ENCODE results near the gene ATL3. TPM values are rescaled to one million over a fixed set of nuclear protein-coding genes. Genes with fewer than 3 reads are reported as not detected.
"Not testable (repeated sequence)": the region's sequence is repeated elsewhere in the genome, so short reads cannot be mapped to it uniquely, and the experiment has no call there.

Gene ATL3
- total and polyA plus RNA-seq, 4 donors = 5.9 to 33.6 (median 16.2) TPM

DNA sequence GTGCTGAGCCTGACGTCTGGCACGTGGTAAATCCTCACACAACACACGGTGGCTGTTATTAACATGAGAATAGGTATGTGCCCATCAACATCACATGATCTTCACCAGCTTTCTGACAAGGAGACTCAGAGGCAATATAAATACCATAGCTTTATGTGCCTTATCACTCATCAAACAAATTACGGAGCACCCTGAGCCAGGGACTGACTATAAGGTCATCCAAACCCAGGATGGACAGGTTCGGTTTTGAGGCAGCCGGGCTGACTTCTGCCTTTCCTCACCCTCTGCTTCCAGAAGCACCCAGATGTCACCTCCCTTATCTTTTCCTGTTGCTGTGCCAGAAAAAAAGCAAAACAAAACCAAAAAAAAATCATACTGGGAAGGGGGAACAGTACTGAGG is 51.2 kb downstream of the ATL3 start:
- Histone ChIP-seq H3K4me1 (ENCODE audit: control insufficient read depth in 4 of 4, insufficient read depth in 4 of 4, low read length in 3 of 4) (peaks cover 0 to 3% (median 0%) of the 10 kb centered on the region in 4 donors), H3K27me3 (ENCODE audit: control insufficient read depth in 4 of 4, insufficient read depth in 4 of 4, low read length in 3 of 4) (no peaks in the 10 kb centered on the region), H3K9ac (ENCODE audit: low read depth in 1 of 2, low read length in 2 of 2) (no peak overlapping the region), H3K4me3 (ENCODE audit: low read depth in 1 of 3, low read length in 3 of 3) (no peak overlapping the region), H3K9me3 (ENCODE audit: control insufficient read depth in 4 of 4, low read length in 3 of 4) (no peaks in the 10 kb centered on the region), H3K36me3 (ENCODE audit: control insufficient read depth in 4 of 4, insufficient read depth in 3 of 4, low read depth in 1 of 4, low read length in 3 of 4) (no peaks in the 10 kb centered on the region), H3K27ac (ENCODE audit: low read depth in 1 of 2, low read length in 2 of 2) (no peak overlapping the region)
- 65% methylated on average over 6 of the region's 6 CpGs for WGBS
- TF ChIP-seq MAX (IDR thresholded peaks at IDR 0.05) (no peak), RAD21 (IDR thresholded peaks at IDR 0.05) (no peak), ATF3 (IDR thresholded peaks at IDR 0.05) (no peak), EGR1 (IDR thresholded peaks at IDR 0.05; ENCODE audit: low read depth in 2 of 2) (no peak), SP1 (IDR thresholded peaks at IDR 0.05) (no peak), RXRA (IDR thresholded peaks at IDR 0.05) (no peak), HNF4G (IDR thresholded peaks at IDR 0.05) (no peak), NR2F2 (IDR thresholded peaks at IDR 0.05) (no peak), YY1 (IDR thresholded peaks at IDR 0.05) (no peak), FOXA2 (IDR thresholded peaks at IDR 0.05) (no peak), FOXA1 (IDR thresholded peaks at IDR 0.05) (no peak), HNF4A (conservative IDR thresholded peaks at IDR 0.05) (no peak), JUND (IDR thresholded peaks at IDR 0.05) (no peak), TAF1 (conservative IDR thresholded peaks at IDR 0.05) (no peak), GABPA (IDR thresholded peaks at IDR 0.05 in 1 of 2, conservative IDR thresholded peaks at IDR 0.05 in 1 of 2) (no peak)
- TF ChIP-seq, protein P1, sequence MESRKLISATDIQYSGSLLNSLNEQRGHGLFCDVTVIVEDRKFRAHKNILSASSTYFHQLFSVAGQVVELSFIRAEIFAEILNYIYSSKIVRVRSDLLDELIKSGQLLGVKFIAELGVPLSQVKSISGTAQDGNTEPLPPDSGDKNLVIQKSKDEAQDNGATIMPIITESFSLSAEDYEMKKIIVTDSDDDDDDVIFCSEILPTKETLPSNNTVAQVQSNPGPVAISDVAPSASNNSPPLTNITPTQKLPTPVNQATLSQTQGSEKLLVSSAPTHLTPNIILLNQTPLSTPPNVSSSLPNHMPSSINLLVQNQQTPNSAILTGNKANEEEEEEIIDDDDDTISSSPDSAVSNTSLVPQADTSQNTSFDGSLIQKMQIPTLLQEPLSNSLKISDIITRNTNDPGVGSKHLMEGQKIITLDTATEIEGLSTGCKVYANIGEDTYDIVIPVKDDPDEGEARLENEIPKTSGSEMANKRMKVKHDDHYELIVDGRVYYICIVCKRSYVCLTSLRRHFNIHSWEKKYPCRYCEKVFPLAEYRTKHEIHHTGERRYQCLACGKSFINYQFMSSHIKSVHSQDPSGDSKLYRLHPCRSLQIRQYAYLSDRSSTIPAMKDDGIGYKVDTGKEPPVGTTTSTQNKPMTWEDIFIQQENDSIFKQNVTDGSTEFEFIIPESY (IDR thresholded peaks at IDR 0.05) = no peak
- TF ChIP-seq, protein P2, sequence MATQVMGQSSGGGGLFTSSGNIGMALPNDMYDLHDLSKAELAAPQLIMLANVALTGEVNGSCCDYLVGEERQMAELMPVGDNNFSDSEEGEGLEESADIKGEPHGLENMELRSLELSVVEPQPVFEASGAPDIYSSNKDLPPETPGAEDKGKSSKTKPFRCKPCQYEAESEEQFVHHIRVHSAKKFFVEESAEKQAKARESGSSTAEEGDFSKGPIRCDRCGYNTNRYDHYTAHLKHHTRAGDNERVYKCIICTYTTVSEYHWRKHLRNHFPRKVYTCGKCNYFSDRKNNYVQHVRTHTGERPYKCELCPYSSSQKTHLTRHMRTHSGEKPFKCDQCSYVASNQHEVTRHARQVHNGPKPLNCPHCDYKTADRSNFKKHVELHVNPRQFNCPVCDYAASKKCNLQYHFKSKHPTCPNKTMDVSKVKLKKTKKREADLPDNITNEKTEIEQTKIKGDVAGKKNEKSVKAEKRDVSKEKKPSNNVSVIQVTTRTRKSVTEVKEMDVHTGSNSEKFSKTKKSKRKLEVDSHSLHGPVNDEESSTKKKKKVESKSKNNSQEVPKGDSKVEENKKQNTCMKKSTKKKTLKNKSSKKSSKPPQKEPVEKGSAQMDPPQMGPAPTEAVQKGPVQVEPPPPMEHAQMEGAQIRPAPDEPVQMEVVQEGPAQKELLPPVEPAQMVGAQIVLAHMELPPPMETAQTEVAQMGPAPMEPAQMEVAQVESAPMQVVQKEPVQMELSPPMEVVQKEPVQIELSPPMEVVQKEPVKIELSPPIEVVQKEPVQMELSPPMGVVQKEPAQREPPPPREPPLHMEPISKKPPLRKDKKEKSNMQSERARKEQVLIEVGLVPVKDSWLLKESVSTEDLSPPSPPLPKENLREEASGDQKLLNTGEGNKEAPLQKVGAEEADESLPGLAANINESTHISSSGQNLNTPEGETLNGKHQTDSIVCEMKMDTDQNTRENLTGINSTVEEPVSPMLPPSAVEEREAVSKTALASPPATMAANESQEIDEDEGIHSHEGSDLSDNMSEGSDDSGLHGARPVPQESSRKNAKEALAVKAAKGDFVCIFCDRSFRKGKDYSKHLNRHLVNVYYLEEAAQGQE (IDR thresholded peaks at IDR 0.05) = no peak
- TF ChIP-seq, protein P3, sequence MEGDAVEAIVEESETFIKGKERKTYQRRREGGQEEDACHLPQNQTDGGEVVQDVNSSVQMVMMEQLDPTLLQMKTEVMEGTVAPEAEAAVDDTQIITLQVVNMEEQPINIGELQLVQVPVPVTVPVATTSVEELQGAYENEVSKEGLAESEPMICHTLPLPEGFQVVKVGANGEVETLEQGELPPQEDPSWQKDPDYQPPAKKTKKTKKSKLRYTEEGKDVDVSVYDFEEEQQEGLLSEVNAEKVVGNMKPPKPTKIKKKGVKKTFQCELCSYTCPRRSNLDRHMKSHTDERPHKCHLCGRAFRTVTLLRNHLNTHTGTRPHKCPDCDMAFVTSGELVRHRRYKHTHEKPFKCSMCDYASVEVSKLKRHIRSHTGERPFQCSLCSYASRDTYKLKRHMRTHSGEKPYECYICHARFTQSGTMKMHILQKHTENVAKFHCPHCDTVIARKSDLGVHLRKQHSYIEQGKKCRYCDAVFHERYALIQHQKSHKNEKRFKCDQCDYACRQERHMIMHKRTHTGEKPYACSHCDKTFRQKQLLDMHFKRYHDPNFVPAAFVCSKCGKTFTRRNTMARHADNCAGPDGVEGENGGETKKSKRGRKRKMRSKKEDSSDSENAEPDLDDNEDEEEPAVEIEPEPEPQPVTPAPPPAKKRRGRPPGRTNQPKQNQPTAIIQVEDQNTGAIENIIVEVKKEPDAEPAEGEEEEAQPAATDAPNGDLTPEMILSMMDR (IDR thresholded peaks at IDR 0.05; ENCODE audit: low read depth, low read length, missing input control) = no peak
- no peak for DNase-seq (ENCODE audit: low spot score)

GRCh38 chr11:63617686-63618085 is 53.5 kb downstream of the ATL3 start:
- not testable (repeated sequence) for H3K27me3 ChIP-seq (ENCODE audit: control insufficient read depth in 4 of 4, insufficient read depth in 4 of 4, low read length in 3 of 4); H3K4me3 ChIP-seq (ENCODE audit: low read depth in 1 of 3, low read length in 3 of 3); H3K9ac ChIP-seq (ENCODE audit: low read depth in 1 of 2, low read length in 2 of 2); DNase-seq (ENCODE audit: low spot score); H3K4me1 ChIP-seq (ENCODE audit: control insufficient read depth in 4 of 4, insufficient read depth in 4 of 4, low read length in 3 of 4); H3K9me3 ChIP-seq (ENCODE audit: control insufficient read depth in 4 of 4, low read length in 3 of 4); H3K36me3 ChIP-seq (ENCODE audit: control insufficient read depth in 4 of 4, insufficient read depth in 3 of 4, low read depth in 1 of 4, low read length in 3 of 4); H3K27ac ChIP-seq (ENCODE audit: low read depth in 1 of 2, low read length in 2 of 2)
- WGBS = 82% methylated on average over 5 of the region's 5 CpGs

Measured in liver (tissue), 9 donors.